Neutrophil (primary cell): ENCODE data around the gene KCNG4.

Experiments used
- H3K27ac ChIP-seq: fragments of 200-600 bp; sonication (generic); 2 replicates; pipeline ENCODE4 v1.5.1; 2016; ENCODE audit warnings: mild to moderate bottlenecking, moderate library complexity
- H3K27me3 ChIP-seq: fragments of 200-600 bp; sonication (generic); 2 replicates; pipeline ENCODE4 v1.6.0; 2016; ENCODE audit warnings: mild to moderate bottlenecking
- H3K36me3 ChIP-seq: fragments of 200-600 bp; sonication (generic); 2 replicates; pipeline ENCODE4 v1.5.1; 2017
- H3K4me1 ChIP-seq, 2 experiments: fragments of 200-600 bp in 1 of 2; sonication (generic) in 1 of 2; 1 replicate in 1 of 2; 2 replicates in 1 of 2; pipeline versions ENCODE4 v1.5.1 to v1.6.1; 2013 to 2016; ENCODE audit warnings: low read depth in 1 of 2, low read length in 1 of 2, mild to moderate bottlenecking in 1 of 2, moderate library complexity in 1 of 2; ENCODE audit not compliant: control insufficient read depth in 1 of 2, insufficient read depth in 1 of 2
- H3K4me3 ChIP-seq, 2 experiments: fragments of 200-600 bp in 1 of 2; sonication (generic) in 1 of 2; 1 replicate in 1 of 2; 2 replicates in 1 of 2; pipeline ENCODE4 v1.5.1; 2013 to 2016; ENCODE audit warnings: low read depth in 1 of 2, low read length in 1 of 2, mild to moderate bottlenecking in 1 of 2, moderate library complexity in 1 of 2
- H3K9me3 ChIP-seq: fragments of 200-600 bp; sonication (generic); 2 replicates; pipeline ENCODE4 v1.5.1; 2016
- TF ChIP-seq, protein P1 (sequence below): fragments of 200-600 bp; sonication (generic); IDR thresholded peaks from 2 replicates; pipeline ENCODE4 v1.5.1; 2016; ENCODE audit warnings: antibody characterized with exemption

Gene KCNG4

DNA sequence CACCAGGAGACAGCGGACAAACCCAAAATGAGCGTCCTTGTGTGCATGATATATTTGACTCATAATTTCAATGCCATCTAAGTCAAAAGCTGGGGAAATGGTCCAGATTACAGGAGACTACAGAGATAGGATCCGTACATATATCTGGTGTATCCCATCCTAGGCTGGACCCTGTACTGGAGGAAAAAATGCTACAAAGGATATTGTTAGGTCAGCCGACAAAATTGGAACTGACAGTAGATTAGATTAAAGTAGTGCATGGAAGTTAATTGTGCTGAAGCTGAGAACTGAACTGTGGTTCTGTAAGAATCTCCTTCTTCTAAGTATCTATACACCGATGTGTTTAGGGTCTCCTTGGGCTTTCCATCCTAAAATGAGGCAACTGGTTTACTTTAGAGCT lies 24.3 kb downstream of the KCNG4 start:
- no peak overlapping the region for H3K4me3 ChIP-seq
- no peaks in the 10 kb centered on the region for H3K36me3 ChIP-seq
- no peak overlapping the region for H3K27ac ChIP-seq
- H3K9me3 ChIP-seq, result no peaks in the 10 kb centered on the region
- no peaks in the 10 kb centered on the region for H3K27me3 ChIP-seq
- no peaks in the 10 kb centered on the region for H3K4me1 ChIP-seq
- TF ChIP-seq, protein P1, sequence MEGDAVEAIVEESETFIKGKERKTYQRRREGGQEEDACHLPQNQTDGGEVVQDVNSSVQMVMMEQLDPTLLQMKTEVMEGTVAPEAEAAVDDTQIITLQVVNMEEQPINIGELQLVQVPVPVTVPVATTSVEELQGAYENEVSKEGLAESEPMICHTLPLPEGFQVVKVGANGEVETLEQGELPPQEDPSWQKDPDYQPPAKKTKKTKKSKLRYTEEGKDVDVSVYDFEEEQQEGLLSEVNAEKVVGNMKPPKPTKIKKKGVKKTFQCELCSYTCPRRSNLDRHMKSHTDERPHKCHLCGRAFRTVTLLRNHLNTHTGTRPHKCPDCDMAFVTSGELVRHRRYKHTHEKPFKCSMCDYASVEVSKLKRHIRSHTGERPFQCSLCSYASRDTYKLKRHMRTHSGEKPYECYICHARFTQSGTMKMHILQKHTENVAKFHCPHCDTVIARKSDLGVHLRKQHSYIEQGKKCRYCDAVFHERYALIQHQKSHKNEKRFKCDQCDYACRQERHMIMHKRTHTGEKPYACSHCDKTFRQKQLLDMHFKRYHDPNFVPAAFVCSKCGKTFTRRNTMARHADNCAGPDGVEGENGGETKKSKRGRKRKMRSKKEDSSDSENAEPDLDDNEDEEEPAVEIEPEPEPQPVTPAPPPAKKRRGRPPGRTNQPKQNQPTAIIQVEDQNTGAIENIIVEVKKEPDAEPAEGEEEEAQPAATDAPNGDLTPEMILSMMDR, result no peak

DNA sequence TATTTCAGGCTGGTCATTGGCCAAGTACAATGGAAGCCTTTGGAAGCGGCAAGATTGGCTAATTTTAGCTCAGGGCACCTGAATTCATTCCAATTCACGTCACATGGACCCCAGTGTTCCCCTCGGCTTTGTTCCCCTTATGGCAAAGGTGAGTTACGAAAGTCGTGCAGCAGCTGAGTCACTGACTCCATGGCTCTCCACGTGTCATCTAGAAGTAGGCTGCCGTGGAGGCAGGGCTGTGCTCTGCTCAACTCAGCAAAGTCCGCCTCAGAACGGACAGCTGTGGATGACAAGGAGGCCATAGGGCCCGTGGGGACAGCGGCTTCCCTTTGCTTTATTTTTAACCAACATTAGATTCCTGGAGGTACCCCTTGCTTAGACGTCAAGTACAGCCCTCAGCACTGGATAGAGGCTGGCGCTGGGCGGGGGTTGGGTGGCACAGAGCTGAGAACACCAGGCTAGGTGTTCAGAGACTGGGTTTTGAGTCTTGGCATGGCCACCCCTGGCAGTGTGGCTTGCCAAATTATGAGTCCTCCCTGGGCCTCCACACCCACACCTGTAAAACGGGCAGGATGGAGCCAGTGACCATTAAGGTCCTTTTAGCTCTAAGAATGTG lies 25.3 kb downstream of the KCNG4 start:
- Histone ChIP-seq H3K9me3 (no peaks in the 10 kb centered on the region), H3K27ac (no peak overlapping the region), H3K36me3 (no peaks in the 10 kb centered on the region), H3K4me3 (no peak overlapping the region), H3K4me1 (no peaks in the 10 kb centered on the region), H3K27me3 (no peaks in the 10 kb centered on the region)
- TF ChIP-seq, protein P1, result no peak

DNA sequence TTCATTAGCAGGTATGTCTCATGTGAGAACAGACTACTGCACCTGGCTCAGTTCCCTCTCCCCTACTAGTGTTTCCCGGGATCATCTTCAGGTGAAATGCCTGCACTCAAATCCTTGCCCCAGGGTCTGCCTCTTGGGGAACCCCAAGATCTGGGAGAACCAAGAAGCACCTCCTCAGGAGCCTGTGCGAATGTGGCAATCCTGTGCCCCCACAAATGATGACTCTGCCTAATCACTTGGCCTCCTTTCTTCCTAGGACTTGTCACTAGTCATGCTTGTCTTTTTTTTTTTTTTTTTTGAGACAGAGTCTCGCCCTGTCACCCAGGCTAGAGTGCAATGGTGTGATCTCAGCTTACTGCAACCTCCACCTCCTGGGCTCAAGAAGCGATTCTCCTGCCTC lies 27.2 kb downstream of the KCNG4 start:
- H3K27ac ChIP-seq, result no peak overlapping the region
- no peaks in the 10 kb centered on the region for H3K36me3 ChIP-seq
- H3K9me3 ChIP-seq, result no peaks in the 10 kb centered on the region
- no peak overlapping the region for H3K4me3 ChIP-seq
- TF ChIP-seq, protein P1, result no peak
- no peaks in the 10 kb centered on the region for H3K27me3 ChIP-seq
- H3K4me1 ChIP-seq, result no peaks in the 10 kb centered on the region

DNA sequence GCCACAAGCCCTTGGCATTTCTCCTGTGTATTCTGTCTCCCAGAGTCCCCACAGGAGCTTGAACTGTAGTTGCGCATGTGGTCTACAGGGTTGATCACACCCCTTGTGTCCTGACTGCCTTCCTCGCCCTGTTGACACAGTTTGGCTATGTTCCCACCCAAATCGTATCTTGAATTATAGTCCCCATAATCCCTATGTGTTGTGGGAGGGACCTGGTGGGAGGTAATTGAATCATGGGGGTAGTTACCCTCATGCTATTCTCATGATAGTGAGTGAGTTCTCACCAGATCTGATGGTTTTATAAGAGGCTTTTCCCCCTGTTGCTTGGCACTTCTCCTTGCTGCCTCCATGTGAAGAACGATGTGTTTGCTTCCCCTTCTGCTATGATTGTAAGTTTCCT lies 27.7 kb downstream of the KCNG4 start:
- Histone ChIP-seq H3K9me3 (no peaks in the 10 kb centered on the region), H3K27ac (no peak overlapping the region), H3K4me1 (no peaks in the 10 kb centered on the region), H3K4me3 (no peak overlapping the region), H3K27me3 (no peaks in the 10 kb centered on the region), H3K36me3 (no peaks in the 10 kb centered on the region)
- TF ChIP-seq, protein P1, result no peak

DNA sequence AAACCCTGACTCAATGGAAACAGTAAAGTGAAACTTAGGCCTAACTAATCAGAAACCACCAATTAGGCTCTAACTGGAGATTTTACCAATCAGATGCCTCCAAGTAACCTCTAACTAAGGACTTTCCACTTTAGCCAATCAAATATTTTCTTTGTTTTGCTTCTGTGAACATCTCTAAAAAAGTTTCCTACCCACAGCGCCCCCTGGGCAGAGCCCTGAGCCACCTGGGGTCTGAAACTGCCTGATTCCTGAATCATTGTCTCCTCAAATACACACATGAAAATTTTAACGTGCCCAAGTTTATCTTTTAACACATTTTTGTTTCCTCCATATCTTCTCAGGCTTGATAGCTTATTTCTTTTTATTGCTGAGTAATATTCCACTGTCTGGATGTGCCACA lies 29.8 kb downstream of the KCNG4 start:
- TF ChIP-seq, protein P1, result no peak
- H3K9me3 ChIP-seq, result no peaks in the 10 kb centered on the region

DNA sequence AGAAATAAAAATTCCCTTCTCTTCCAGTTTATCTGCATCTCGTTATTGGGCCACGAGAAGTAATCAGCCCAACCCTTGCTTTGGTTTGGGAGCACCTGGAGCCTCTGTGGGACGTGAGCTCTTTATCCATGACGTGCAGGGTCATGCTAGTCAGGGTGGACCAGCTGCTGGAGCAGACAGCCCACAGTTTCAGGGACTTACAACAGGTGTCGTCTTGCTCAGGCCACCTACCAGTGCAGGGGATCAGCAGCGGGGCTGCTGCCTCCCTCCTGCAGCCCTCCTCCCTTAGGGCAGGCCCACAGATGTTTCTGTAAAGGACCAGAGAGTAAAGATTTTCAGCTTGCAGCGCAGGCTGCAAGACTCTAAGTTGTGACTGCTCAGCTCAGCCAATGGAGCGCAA lies 31.9 kb downstream of the KCNG4 start:
- Histone ChIP-seq H3K4me1 (no peaks in the 10 kb centered on the region), H3K9me3 (no peaks in the 10 kb centered on the region), H3K27me3 (peaks cover 3% of the 10 kb centered on the region), H3K36me3 (no peaks in the 10 kb centered on the region), H3K27ac (no peak overlapping the region), H3K4me3 (no peak overlapping the region)
- TF ChIP-seq, protein P1, result no peak

More for the DNA sequence above, 29.8 kb downstream of the KCNG4 start:
- Histone ChIP-seq H3K4me1 (no peaks in the 10 kb centered on the region), H3K27ac (no peak overlapping the region), H3K36me3 (no peaks in the 10 kb centered on the region), H3K27me3 (peaks cover 3% of the 10 kb centered on the region), H3K4me3 (no peak overlapping the region)
